ENCODE results near the gene CMTM2. TPM values are rescaled to one million over a fixed set of nuclear protein-coding genes. Genes with fewer than 3 reads are reported as not detected.

The CMTM2 gene
- total RNA-seq, 4 donors from 2014 or later: not detected

DNA sequence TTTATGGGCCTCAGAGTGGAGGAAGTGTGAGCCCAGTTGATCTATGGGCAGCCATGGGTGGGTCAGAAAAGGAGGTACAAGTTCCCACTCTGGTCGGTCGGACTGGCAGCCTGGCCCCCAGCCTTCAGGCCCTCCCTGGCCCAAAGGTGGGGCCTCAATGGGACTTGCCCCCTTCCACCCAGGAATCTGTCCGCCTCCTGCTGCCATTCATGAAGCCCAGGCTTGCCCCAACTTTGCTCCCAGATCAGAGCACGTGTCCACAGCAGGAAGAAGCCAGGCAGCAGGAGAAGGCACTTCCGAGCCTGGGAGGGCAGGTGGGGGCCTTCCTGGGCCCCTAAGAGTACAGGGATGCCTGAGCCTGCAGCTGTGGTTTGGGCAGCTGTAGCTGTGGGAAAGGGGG lies 22.2 kb downstream of the CMTM2 start:
- no peak for ATAC-seq

GRCh38 chr16:66603537-66604375 lies 24.5 kb downstream of the CMTM2 start:
- WGBS, 2 donors (ENCODE audit: low coverage in 1 of 2): 6 to 13% methylated on average over 6 to 31 of the region's 32 CpGs
- Histone ChIP-seq H3K27me3 (peaks cover 50% of the 10 kb centered on the region), H3K9me3 (no peaks in the 10 kb centered on the region), H3K36me3 (no peaks in the 10 kb centered on the region), H3K27ac (peak overlapping the region in 3 of 4 donors; percentile 85 to 91 (median 87)), H3K4me3 (peak overlapping the region; percentile 30 to 79), H3K4me1 (peaks cover 0 to 52% (median 15%) of the 10 kb centered on the region in 3 donors)
- no peak for TF ChIP-seq EP300 (IDR thresholded peaks at IDR 0.05)
- TF ChIP-seq CTCF (IDR thresholded peaks at IDR 0.05): no peak
- no peak for TF ChIP-seq POLR2A (IDR thresholded peaks at IDR 0.05)
- no peak for TF ChIP-seq POLR2AphosphoS5 (IDR thresholded peaks at IDR 0.05)
- peak; percentile 23 for ATAC-seq

More for the DNA sequence above, 22.2 kb downstream of the CMTM2 start:
- Histone ChIP-seq H3K36me3 (no peaks in the 10 kb centered on the region), H3K27ac (no peak overlapping the region), H3K27me3 (peaks cover 50% of the 10 kb centered on the region), H3K4me1 (peaks cover 0 to 36% (median 10%) of the 10 kb centered on the region in 3 donors), H3K4me3 (no peak overlapping the region), H3K9me3 (no peaks in the 10 kb centered on the region)
- 100% methylated on average over 1 of the region's 5 CpGs; no CpG with 5 or more reads in 1 of the 2 donors for WGBS, 2 donors (ENCODE audit: low coverage in 1 of 2)
- TF ChIP-seq EP300 (IDR thresholded peaks at IDR 0.05) (no peak), CTCF (IDR thresholded peaks at IDR 0.05) (no peak), POLR2AphosphoS5 (IDR thresholded peaks at IDR 0.05) (no peak), POLR2A (IDR thresholded peaks at IDR 0.05) (no peak)

DNA sequence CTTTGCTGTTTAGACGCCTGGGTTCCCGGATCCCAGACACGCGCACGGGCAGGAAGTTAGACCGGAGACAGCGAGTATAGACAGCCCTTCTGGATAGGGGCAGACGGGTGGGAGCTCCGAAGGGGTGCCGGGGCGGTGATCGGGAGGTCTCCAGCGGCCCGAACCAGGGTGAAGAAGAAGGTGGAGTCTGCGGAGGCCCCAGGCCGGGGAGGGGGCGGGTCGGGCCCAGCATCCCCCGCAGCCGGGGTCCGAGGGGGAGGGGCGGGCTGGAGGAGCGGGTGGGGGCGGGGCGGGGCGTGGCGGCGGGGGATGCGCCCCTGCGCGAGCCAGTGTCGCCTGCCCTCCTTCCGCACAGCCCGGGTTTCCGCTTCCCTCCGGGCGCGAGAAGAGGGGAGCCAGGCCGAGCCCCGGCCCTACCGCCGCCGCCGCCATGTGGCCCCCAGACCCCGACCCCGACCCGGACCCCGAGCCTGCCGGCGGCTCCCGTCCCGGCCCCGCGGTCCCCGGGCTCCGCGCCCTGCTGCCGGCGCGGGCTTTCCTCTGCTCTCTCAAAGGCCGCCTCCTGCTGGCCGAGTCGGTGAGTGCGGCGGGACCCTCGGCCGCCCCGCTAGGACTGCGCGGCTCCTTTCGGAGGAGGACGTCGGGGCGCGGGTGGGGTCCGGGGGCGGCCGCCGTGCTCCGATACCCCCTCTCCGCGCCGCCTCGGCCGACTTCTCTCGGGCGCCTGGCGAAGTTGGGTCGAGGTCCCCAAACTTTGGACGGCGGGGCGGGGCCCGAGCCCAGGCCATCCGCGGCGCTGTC lies 25.3 kb downstream of the CMTM2 start, which contains the start of gene CMTM3:
CMTM3 (plus strand) TSS at position 329 of the 801 bp plus-strand sequence; CDS start at position 431, 102 bp downstream.
- Histone ChIP-seq H3K27ac (peak within 1 kb of the TSS; percentile 1 to 91 (median 86)), H3K4me1 (peaks cover 0 to 56% (median 17%) of the 10 kb centered on the region in 3 donors), H3K36me3 (peaks cover 0 to 7% of the 10 kb centered on the region in 2 donors), H3K27me3 (peaks cover 50% of the 10 kb centered on the region), H3K4me3 (peak within 1 kb of the TSS; percentile 30 to 79), H3K9me3 (no peaks in the 10 kb centered on the region)
- 0% methylated on average over 1 of the region's 96 CpGs; no CpG with 5 or more reads in 1 of the 2 donors for WGBS, 2 donors (ENCODE audit: low coverage in 1 of 2)
- no peak for TF ChIP-seq POLR2AphosphoS5 (IDR thresholded peaks at IDR 0.05)
- TF ChIP-seq POLR2A (IDR thresholded peaks at IDR 0.05): no peak
- TF ChIP-seq CTCF (IDR thresholded peaks at IDR 0.05): peak in 3 of 4 experiments; percentile 77 to 88 (median 80)
- TF ChIP-seq EP300 (IDR thresholded peaks at IDR 0.05): no peak
- ATAC-seq: peak; percentile 72

DNA sequence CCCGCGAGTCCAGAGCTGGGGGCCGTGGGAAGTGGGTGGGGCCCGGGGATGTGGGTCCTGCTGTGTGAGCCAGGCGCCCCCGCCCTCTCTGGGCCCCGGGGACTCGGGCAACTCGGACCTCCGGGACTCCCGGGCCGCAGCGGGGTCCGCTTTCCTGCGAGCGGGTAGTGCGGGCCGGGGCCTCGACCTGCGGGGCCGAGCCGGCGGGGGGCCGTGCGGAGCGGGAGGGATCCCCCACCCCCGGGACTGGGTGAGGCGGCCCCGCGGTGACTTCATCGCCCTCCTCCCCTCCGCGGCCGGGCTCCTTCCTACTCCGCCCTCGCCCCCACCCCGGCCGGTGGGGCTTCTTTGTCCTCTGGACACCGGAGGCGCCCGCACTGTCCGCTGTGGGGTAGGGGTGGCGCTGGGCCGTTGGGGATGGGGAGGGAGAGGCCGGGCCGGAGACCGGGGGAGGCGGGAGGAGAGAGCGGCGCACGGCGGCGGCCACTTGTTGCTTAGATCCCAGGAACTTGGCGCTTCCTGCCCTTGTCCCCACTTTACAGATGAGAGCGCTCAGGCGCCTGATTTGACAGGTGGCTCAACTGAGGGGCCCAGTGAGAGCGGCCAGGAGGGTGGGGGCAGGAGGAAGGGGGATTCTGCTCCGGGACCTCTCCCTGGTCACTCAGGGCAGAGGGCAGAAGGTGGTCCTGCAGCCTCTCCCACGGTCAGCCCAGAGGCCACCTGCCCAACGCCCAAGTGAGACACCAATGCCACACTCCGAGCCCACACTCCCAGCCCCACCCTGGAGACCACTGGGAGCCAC lies 26.1 kb downstream of the CMTM2 start:
- TF ChIP-seq POLR2AphosphoS5 (IDR thresholded peaks at IDR 0.05): no peak
- no peak for TF ChIP-seq POLR2A (IDR thresholded peaks at IDR 0.05)
- no peak for TF ChIP-seq CTCF (IDR thresholded peaks at IDR 0.05)
- no peak for TF ChIP-seq EP300 (IDR thresholded peaks at IDR 0.05)
- Histone ChIP-seq H3K27me3 (peaks cover 47% of the 10 kb centered on the region), H3K9me3 (no peaks in the 10 kb centered on the region), H3K27ac (peak overlapping the region; percentile 1 to 91 (median 86)), H3K4me3 (peak overlapping the region; percentile 30 to 79), H3K4me1 (peaks cover 0 to 56% (median 17%) of the 10 kb centered on the region in 3 donors), H3K36me3 (peaks cover 0 to 15% of the 10 kb centered on the region in 2 donors)
- 0% methylated on average over 3 of the region's 61 CpGs; no CpG with 5 or more reads in 1 of the 2 donors for WGBS, 2 donors (ENCODE audit: low coverage in 1 of 2)
- ATAC-seq: peak; percentile 57
